HL-60/S4 treated with retinoic acid at 250 ng/mL for 4 days and 3 days (cell line): ENCODE measurements around the gene DAG1.
"Not testable (repeated sequence)": the region's sequence is repeated elsewhere in the genome, so short reads cannot be mapped to it uniquely, and the experiment has no call there.

Experiments used
- in situ Hi-C: fragments of 300-500 bp; cut with MboI; formaldehyde crosslinking; loops from 2 replicates; pipeline ENCODE4 v1.7.0; 2022; ENCODE audit warnings: low sequenced_read_pairs

Gene DAG1

DNA sequence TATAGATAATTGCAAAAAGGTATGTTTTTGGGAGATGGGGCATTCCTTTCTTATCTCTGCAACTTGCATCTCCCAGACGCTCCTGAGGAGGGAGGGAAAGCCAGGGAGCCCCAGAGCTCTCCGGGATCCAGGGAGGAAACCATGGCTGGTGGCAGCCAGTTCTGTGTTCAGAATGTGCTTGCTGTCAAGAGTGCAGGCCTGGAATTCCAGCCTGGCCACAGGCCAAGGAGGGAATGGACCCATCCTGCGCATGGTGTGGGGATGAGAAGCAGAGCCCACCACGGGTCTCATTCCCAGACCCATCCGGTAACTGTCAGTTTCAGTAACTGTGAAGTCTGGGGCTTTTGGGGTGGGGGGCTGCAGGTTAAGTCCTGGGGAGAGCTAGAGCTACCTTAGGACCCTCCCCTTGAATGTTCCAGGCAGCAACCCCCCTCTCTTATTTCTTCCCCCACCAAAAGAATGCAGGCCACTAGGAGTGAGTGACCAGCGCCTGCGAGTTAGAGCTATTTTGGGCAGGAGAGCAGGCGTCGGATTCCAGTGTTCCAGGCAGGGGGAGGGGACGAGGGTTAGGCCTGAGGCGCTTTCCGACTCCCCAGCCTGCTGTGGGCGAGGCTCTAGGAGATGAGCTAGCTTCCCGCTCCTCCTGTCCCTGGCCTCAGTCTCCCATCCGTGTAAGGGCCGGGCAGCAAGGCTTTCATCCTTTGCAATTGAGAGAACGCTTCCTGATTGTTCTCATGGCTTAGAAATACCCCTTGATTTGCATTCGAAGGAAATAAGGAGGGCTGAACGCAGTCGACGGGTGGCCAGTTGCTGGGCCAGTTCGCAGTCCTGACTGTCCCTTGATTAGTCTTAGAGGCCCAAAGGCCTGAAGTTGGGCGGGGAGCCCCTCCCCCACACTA is 781 bp upstream of the DAG1 start:
- in situ Hi-C loops = no loop called here

DNA sequence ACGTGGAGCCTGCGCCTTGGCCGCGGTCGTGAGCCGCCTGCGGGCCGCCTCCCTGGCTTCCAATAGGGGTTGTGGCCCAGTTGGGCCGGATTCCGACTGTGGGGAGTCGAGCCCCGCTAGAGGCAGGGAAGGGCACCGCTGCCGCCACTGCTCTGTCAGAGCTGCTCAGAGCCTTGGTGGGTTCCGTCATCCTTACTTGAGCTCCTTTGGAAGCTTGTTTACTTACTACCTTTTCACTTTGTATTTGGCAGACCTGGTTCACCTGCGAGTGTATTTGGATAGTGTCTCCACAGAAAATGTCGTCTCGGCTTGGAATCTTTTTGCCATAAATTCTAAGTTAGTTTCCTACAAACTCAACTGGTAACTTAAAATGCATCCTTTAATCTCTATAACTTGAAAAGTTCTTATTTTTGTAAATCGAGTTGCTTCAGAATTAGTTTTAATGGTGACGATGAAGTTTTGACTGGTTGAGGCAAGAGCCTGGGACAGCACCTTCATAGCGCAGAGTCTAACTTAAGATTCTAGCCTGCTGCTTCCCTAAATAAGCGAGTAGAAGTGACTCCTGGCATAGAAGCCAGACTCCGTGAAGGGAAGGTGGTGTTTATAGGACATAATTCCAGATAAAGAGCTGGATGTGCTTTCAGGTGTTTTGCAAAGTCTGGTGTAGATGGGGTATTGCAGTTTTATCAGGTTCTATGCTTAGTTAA is 800 bp downstream of the DAG1 start:
- in situ Hi-C loops = no loop called here

DNA sequence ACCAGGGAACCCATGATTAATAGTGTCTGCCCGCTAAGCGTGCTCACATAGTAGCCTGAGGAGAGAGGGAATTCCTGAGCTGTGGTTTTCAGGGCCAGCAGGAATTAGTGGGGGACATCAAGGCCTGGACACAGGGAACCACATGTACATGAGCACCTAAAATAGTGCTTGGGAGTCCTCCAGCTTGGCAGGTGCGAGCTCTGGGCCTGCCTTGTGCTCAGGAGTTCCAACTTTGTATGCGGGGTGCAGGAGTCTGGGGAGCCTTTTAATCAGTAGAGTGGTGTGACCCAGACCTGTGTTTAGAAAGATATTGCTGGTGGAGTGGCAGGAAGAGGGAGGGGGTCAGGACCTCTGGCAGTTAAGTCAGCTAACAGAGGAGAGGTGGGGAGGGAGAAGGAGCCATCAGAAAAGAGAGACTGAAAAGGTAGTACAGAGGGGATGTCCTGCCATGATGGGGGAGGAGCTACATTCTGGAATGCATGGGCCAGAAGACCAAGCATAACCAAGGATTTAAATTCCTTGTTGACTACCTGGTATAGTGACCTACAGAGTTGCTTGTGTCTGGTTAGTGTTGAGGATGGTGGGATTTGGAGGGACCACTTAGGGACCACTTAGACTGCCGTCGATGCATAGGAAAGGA is 1.9 kb downstream of the DAG1 start:
- in situ Hi-C loops = no loop called here

DNA sequence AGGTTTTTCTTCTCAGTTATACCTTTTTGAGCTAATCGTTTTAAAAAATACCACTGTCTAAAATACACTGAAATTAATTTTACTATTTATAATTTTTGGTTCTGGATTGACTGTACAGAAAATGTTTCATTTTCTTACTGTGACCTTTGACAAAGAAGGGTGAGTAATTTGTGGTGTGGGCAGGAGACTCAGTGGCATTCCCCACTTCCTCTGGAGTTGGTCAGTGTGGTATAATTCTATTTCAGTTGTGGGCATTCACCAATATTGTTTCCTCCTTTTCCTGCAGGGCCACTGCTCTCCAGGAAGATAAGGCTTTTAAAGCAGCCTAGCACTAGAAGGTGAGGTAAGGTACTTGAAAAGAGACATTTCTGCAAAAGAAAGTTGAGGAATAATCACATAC is 6.5 kb downstream of the DAG1 start:
- in situ Hi-C loops = no loop called here

DNA sequence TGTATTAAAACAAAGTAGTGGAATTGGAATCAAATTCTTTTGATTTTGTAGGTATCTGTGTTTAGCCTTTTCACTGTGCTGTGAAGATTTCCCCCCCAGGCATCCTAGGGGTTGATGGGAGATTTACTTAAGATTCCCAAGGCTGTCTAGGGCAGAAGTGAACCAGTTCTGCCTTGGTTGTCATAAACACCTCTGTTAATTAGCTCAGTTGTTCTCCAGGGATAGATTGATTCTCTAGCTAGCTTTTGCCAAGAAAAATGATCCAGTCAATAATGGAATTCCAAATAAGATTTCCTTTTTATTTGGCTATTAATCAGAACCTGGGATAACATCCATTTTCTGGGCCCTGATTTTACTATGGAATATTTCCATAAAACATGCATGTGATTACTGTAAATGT is 12.7 kb downstream of the DAG1 start:
- in situ Hi-C loops = no loop called here

DNA sequence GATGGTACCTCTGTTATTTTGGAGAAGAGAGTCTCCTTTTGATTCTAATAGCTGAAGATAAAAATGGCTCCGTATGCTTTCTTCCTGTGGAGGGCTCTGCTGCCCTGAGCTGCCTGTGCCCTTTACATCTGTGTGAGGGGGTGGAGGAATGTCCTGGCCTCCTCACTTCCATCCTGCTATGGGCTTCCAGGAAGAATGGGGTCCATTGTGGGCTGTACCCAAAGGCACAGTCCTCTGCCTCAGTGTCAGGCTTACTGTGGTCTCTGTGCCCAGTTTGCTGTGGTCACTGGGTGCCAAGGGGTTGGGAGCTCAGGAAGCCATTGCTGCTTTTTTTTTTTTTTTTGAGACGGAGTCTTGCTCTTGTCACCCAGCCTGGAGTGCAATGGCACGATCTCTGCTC is 14.4 kb downstream of the DAG1 start:
- in situ Hi-C loops = no loop called here

DNA sequence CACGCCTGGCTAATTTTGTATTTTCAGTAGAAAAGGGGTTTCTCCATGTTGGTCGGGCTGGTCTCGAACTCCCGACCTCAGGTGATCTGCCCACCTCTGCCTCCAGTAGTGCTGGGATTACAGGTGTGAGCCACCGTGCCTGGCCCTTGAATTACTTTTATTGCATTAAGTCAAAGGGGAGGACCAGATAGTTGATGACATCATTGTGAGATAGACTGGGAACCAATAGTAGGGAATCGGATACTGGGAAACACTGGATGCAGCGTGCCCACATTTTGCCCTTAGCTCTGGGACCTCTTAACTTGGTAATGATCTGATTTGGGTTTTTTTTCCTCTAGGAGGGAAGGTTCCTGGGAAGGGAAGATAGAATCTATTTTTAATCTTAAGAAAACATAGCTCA is 19.2 kb downstream of the DAG1 start:
- in situ Hi-C loops = no loop called here

DNA sequence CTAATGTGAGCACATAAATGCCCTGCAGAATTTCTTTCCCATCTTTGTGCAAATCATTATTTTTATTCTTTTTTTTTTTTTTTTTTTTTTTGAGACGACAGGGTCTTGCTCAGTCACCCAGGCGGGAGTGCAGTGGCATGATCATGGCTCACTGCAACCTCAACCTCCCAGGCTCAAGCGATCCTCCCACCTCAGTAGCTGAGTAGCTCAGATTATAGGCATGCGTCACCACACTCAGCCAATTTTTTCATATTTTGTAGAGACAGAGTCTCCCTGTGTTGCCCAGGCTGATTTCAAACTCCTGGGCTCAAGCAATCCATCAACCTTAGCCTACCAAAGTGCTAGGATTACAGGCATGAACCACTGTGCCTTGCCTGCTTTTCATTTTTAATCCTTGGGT is 22.9 kb downstream of the DAG1 start:
- in situ Hi-C loops = no loop called here

DNA sequence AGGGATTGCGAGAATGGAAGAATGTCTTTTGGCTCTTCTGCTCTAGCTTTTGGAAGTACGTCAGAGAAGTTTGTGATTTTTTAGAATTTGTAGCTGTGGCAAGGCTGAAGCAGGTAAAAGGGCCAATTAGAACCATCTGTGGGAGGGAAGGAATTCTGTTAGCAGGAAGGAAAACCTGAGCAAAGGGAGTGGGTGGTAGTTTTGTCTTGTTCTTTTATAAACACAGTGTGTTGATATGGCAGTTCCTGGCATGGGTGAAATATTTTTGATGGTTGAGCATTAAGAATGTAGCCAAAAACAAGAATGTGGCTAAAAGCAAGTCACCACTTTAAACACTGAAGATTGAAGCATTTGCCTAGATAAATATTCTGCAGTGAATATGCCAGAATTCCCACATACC is 23.8 kb downstream of the DAG1 start:
- in situ Hi-C loops = no loop called here

DNA sequence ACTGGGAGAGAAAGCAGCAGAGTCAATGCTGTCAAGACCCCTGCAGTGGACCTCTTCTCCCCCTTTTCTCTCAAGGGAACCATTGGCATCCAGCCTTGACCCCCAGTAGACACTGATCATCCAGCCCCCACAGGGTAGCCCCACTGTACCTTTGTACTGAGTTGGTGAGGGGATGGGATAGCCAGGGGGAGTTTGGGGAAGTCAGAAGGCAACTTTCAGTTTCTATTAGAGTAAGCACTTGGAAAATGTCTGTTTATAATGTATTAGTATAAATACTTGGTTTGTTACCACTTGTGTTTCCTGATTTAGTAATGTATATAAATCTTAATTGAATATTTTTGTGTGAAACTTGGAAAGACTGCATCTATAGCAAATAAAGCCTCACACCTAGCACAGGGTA is 25.0 kb downstream of the DAG1 start:
- in situ Hi-C loops = no loop called here

DNA sequence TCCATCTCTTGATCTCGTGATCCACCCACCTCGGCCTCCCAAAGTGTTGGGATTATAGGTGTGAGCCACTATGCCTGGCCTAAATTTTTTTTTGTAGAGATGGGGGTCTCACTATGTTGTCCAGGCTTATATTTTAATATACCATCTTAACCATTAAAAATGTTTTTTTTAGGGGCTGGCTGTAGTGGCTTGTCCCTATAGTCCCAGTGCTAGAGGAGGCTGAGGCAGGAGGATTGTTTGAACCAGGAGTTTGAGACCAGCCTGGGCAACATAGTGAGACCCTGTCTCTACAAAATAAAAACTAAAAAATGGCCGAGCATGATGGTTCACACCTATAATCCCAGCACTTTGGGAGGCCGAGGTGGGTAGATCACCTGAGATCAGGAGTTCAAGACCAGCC is 26.8 kb downstream of the DAG1 start:
- in situ Hi-C loops = not testable (repeated sequence)

DNA sequence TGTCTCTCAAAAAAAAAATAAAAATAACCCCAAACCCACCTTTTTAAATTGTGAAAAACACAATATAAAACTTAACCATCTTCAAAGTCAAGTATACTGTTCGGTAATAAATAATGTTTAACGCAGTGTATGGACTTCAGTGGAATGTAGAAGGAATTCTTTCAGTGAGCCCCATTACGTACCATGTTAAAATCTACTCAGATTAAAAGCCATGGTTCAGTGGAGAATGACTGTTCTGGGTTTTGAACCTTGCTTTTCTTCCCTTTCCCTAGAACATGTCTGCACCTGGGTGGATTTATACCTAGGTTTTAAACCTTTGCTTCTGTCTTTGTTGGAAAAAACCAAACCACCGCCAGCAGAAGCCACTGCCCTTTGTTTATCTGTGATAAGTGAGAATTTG is 27.5 kb downstream of the DAG1 start:
- in situ Hi-C loops = no loop called here

DNA sequence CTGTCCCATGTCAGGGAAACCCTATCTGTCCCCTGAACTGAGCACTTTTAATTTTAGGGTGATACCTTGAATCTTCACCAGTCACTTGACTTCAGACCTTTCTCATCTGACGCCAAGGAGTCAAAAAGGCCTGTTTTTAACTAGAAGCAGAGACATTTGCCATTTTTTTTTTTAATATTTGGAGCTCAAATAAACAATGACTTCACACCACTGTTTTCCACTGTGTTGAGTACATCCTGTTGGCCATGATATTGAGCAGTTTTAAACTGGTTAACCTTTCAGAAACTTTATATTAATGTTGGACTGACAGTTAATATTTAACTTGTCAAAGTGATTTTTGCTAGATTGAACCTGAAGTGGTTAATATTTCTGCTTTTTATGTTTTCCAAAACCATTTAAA is 28.2 kb downstream of the DAG1 start:
- in situ Hi-C loops = no loop called here

DNA sequence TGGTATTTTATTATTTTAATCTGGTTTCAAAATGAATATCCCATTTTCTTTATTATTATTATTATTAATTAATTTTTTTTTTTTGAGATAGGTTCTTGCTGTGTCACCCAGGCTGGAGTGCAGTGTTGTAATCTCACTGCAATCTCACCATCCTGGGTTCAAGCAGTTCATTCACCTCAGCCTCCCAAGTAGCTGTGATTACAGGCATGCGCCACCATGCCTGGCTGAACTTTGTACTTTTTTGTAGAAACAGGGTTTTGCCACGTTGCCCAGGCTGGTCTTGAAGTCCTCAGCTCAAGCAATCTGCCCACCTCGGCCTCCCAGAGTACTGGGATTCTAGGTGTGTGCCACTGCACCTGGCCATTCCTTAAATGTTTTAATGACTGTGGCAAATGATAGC is 28.6 kb downstream of the DAG1 start:
- in situ Hi-C loops = no loop called here

DNA sequence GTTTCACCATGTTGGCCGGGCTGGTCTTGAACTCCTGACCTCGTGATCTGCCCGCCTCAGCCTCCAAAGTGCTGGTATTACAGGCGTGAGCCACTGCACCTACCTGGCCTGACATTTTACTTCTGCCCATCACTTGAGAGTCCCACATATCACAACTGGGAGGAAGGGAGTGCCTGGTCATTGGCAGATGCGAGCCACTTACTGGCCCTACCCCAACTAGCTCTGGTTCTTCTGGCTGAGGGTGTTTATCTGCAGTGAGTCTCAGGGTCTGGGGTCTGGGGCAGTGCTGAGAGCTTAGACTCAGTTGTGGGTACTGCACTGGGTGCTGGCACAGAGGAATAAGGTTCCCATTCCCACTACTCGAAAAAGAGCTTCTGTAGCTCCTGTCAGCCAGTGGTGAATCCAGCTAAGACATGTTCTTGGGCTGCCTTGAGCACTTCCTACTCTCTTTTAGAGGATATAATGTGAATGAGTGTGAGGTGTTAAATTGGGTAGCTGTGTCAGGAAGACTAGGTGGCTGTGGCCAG is 30.2 kb downstream of the DAG1 start:
- in situ Hi-C loops = no loop called here

DNA sequence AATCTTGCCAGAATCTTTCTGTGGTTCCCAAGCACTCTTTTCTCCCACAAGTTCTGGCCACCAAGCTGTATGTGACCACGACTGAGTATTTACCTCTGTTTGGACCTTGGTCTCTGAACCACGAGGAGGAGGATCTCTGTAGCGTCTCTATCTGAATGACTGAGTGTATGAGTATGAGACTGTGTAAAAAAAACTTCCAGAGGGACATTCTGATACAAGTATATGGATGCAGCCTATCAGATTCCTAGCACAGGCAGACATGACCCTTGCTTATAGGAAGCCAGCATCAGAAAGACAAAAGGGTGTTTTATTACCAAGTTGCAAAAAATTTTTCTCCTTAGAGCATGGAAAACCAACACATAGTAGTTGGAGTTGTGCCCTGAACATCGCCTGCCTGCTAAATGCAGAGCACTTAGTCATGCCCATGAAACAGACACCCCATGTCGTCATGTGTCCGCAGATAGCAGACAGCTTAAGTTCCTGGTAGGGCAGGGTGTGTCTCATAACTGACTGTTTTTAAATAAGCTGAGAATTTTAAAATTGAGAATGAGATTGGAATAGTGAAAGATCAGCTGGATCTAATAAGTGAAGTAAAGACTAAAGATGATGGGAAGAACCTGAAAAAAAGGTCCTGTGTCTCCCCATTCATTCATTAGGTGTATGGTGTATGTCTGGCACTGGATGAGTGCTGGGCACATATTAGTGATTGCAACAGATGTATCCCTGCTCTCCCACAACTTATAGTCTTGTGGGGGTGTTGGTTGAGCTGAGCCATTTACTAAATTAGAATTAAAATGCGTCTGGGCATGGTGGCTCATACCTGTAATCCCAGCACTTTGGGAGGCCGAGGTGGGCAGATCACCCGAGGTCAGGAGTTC is 30.9 kb downstream of the DAG1 start:
- in situ Hi-C loops = no loop called here

DNA sequence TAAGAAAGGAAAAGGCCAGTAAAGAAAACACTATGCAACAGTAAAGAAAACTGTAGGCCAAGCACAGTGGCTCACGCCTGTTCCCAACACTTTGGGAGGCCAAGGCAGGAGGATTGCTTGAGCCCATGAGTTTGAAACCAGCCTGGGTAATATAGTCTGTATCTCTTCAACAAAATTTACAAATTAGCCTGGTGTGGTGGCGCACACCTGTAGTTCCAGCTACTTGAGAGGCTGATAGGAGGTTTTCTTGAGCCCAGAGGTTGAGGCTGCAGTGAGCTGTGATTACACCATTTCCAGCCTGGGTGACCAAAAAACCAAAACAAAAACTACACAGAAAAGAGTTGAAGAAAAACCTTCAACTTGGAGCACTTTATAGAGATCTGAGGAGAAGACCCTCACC is 31.8 kb downstream of the DAG1 start:
- in situ Hi-C loops = no loop called here

DNA sequence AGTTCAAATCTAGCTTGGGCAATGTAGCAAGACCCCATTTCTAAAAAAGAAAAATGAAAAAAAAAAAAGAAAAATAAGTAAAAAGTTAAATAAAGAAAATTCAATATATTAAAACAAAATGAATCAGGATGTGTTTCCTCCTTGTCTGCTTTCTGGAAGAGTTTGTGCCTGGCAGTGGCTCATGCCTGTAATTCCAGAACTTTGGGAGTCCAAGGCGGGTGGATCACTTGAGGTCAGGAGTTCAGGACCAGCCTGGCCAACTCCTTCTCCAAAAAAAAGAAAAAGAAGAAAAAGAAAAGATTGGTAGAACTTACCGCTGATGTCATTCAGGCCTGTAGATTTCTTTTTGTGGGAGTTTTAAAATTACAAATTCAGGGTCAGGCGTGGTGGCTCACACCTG is 36.8 kb downstream of the DAG1 start:
- in situ Hi-C loops = no loop called here

DNA sequence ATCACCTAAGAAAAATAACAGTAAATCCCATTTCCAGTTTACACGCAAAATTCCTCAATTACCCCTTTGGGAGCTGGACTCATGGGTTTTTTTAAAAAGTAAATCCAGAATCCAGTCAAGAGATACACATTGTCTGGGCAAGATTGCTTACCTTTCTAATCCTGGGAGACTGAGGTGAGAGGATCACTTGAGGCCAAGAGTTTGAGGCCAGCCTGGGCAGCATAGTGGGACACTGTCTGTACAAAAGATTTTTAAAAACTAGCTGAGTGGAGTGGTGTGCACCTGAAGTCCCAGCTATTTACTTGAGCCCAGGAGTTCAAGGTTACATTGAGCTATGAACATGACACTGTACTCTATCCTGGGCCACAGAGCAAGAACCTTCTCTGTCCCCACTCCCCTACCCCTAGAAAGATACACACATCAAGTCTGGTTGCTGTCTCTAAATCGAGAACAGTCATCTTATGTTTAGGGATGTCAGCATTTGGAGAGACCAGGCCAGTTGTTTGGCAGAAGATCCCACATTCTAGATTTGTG is 39.0 kb downstream of the DAG1 start:
- in situ Hi-C loops = no loop called here

DNA sequence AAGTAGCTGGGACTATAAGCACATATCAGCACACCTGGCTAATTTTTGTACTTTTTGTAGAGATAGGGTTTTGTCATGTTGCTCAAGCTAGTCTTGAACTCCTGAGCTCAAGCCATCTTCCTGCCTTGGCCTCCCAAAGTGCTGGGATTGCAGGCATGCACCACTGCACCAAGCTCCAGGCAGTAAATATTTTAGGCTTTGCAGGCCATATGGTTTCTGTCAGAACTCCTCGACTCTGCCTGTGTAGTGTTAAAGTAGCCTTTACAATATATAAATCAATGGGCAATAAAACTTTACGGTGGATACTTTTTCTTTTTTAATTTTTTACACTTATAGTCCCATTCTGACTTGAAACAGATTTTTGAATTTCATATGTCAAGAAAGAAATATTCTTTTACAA is 41.6 kb downstream of the DAG1 start:
- in situ Hi-C loops = no loop called here
